GM19463 (cell line): ENCODE results near the gene ZBTB40.

Source experiments
- ATAC-seq: cut with Tn5 transposase; IDR thresholded peaks from one replicate; pipeline ENCODE4 v1.9.1; 2021; ENCODE audit warnings: mild to moderate bottlenecking, moderate library complexity; ENCODE audit not compliant: unreplicated experiment

The ZBTB40 gene, protein sequence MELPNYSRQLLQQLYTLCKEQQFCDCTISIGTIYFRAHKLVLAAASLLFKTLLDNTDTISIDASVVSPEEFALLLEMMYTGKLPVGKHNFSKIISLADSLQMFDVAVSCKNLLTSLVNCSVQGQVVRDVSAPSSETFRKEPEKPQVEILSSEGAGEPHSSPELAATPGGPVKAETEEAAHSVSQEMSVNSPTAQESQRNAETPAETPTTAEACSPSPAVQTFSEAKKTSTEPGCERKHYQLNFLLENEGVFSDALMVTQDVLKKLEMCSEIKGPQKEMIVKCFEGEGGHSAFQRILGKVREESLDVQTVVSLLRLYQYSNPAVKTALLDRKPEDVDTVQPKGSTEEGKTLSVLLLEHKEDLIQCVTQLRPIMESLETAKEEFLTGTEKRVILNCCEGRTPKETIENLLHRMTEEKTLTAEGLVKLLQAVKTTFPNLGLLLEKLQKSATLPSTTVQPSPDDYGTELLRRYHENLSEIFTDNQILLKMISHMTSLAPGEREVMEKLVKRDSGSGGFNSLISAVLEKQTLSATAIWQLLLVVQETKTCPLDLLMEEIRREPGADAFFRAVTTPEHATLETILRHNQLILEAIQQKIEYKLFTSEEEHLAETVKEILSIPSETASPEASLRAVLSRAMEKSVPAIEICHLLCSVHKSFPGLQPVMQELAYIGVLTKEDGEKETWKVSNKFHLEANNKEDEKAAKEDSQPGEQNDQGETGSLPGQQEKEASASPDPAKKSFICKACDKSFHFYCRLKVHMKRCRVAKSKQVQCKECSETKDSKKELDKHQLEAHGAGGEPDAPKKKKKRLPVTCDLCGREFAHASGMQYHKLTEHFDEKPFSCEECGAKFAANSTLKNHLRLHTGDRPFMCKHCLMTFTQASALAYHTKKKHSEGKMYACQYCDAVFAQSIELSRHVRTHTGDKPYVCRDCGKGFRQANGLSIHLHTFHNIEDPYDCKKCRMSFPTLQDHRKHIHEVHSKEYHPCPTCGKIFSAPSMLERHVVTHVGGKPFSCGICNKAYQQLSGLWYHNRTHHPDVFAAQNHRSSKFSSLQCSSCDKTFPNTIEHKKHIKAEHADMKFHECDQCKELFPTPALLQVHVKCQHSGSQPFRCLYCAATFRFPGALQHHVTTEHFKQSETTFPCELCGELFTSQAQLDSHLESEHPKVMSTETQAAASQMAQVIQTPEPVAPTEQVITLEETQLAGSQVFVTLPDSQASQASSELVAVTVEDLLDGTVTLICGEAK

DNA sequence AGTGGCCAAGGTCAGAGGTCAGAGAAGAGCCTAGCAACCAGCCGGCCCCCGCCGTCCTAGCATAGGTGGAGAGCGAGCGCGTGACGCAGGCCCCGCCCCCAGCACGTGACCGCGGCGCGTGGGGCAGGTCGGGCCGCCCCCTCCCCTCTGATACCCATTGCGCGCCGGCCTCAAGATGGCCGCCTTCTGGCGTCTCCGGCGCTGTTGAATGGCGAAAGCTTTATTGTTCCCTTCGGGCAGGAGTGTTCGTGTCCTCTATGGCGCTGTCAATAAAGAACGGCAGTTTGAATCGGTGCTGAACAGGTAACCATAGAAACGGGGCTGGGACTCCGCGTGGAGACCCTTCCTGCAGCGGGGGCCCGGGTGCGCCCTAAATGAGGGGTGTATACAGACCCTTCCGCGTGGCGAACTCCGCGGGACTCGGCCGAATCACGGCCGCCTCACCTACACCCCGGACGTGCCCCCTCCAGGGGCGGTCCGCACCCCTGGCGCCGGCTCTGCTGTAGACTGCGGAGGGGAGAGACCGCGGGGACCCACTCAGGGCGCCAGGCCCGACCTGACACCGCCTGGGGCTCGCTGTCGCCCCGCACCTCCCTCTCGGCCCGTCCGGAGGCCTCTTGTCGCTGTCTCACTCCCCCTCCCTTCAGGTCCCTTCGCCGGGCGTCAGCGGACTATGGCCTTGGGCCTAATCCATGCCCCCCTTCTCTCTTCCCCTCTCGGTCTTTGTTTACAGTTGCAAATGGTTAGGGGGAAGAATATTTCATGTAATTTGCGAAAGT, at the start of gene ZBTB40:
ZBTB40 (plus strand) TSS at position 150 of the 779 bp plus-strand sequence. CDS start 38,098 bp downstream, outside the sequence.
- ATAC-seq: peak; percentile 85

DNA sequence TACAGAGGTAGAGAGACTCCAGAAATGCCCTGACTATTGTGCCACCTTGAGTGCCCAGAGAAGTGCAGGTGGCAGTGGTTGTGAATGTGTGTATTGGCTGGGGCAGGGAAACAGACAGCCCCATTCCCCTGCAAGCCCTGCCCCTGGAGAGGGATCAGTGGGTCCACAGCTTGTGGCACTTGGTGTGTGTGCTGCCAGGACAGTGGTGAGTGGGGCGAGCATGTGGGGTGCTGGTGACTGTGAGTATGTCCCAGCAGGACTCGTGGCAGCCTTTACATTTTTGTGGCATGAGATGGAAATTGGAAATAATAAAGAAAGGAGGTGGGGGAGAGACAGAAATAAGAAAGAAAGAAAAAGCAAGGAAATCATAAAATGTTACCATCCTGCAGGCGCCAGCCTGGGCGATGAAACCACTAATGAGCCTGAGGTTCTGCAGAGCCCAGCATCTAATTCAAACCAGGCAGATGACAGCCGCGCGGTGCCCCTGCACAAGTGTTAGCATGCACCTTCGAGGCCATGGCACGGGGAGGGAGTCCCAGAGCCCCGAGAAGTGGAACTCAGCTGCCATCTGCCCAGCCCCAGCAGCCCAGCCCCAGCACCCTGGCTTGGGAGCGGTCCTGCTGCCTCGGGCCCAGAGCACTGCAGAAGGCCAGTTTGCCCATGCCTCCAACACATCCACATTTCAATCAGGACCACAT, 49.1 kb upstream of the ZBTB40 start:
- no peak for ATAC-seq

DNA sequence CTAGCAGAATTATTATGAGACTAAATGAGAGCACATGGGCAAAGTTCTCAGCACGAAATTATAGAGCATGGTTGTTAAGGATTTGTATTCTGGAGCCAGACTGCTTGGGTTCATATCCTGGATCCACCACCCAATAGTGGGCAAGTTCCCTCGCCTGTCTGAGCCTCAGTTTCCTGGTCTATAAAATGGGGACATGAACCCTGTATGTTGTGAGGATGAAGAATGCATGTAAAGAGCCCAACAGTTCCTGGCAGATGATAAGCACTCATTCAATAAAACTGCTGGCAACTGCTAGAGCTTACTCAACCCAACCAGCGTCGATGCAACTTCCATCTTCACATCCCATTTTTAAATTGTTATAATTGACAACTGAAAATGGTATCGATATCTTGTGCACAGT, 47.2 kb upstream of the ZBTB40 start:
- no peak for ATAC-seq

DNA sequence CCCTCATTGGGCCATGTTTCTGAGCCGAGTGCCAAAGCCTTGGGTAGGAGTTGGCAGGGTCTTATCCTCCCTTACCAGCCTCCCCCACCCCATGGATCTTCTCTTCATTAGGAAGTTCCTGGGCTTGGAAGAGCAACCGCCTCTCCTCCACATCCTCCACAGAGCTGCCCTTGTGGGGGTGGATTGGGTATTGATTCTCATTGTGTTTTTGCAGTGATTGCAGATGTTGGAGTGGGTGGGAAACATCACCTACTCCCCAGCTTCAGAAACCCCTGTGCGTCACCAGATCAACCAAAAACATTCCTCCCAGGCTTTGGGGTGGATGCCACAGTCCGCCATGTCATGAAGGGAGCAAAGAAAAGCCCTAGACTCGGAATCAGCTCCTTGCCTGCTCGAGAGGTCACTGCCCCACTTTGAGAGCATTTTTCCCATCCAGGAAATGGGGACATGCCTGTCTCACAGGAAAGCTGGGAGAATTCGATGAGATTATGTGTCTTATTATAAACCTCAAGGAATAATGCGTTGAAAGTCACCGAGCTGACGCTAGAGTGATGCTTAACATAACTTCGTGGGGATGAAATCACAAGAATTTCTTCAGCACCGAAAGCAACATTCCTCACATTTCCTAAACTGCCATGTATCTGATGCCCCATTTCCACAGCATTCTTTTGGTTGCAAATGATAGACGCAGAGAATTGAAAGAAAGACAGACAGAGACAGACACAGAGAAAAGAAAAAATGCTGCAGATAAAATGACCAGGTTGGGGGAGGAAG, 44.7 kb upstream of the ZBTB40 start:
- no peak for ATAC-seq

DNA sequence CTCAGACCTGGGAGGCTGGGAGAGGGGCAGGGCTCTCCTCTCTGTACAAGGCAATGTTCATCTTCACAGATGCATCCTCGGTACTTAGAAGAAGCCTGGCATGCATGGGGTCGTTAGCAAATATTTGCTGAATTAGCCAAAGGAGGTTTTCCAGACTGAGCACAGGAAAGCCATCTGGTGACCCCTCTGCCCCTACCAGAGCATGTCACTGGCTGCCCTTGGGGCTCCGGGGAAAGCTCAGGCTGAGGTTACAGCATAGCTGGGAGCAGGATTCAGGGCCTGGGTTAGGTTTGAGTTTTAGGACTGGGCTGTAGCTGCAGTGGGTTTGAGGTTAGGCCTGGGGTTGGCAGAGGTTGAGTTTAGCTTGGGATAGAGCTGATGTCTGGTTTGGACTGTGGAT, 43.4 kb upstream of the ZBTB40 start:
- ATAC-seq: no peak

DNA sequence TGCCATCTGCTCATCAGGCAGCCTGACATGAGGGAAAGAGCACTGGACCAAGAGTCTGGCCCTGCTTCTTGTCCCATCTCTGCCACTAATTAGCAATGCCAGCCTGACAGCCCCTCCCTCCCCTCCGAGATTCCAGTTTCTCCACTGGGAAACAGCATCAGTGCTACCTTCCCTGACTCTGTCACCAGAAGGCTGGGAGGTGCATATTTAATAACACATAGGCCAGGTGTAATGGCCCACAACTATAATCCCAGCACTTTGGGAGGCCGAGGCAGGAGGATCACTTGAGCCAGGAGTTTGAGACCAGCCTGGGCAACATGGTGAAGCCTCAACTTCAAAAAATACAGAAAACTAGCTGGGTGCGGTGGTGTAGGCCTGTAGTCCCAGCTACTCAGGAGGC, 41.2 kb upstream of the ZBTB40 start:
- ATAC-seq: no peak

DNA sequence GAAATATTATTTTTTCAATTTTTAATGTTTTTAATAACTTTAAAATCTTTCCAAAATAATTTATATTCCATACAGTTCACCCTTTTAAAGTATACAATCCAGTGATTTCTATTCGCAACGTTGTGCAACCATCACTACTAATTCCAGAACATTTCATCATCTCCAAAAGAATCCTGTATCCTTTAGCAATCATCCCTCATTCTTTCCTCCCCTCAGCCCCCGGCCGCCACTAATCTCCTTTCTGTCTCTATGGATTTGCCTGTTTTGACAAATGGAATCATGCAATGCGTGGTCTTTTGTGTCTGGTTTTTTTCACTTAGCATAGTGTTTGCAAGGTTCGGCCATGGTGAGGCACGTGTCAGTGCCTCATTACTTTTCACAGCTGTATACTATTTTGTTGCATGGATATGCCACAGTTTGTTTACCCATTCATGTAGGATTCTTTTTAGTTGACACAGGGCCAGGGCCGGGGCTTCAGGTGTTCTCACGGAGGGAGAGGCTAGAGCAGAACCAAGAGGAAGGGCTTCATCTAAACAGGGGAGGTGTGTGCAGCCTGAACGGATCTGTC, 40.6 kb upstream of the ZBTB40 start:
- no peak for ATAC-seq

DNA sequence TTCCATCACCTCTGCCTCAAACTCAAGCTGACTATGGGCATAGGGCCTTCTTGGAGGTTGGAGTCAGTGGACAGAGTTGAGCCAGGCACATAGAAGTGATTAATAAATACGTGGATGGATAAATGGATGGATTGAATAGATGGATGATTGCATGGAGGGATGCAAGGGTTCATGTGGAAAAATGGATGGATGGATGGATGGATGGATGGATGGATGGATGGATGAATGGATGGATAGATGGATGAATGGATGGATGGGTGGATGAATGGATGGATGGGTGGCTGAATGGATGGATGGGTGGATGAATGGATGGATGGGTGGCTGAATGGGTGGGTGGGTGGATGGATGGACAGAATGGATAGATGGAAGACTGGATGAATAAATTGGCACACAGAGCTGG, 40.1 kb upstream of the ZBTB40 start:
- no peak for ATAC-seq

DNA sequence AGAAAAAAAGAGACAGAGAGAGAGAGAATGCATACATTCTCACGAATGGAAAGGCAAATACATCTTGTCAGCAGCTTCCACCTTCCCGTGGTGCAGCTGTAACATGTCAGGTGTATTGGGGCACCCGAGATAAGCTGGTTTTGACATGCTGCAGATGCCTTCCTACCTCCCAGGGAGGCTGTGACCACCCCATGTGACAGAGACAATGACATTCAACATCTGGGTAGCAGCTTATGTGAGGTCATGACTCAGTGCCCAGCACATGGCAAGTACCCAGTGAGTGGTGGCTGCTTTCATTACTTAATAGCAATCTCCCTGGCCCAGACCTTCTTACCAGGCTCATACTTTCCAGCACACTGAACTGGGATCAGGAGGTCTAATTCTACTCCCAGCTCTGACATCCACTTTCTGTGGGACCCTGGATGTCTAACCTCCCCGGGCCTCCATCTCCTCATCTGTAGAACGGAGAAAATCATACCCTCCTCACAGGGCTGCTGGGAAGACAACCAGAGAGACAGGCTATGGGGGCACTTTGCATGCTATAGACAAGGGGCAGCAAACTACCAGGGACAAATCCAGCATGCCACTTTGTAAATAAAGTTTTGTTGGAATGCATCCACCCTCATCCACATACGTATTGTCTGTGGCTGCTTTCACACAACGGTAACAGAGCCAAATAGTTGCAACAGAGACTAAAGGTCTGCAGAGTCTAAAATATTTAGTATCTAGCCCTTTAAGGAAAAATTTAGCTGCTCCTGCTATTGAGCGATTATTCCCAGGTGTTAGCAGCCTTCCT, 38.5 kb upstream of the ZBTB40 start:
- ATAC-seq: no peak

DNA sequence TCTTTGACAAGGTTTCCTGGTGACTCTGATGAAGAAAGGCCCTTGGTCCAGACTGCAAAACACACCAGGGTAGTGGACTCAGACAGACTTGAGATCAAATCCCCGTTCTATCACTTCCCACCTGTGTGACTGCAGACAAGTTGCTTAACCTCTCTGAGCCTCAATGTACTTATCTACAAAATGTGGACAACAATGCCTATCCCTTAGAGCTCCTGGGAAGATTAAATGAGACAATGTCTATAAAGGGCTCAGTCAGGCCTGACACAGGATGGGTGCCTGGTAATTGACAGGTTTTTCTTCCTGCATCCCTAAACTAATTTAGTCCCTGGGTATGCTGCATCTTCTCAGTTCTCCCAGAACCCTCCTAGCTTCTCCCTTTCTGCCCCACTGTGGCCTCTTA, 37.9 kb upstream of the ZBTB40 start:
- no peak for ATAC-seq

DNA sequence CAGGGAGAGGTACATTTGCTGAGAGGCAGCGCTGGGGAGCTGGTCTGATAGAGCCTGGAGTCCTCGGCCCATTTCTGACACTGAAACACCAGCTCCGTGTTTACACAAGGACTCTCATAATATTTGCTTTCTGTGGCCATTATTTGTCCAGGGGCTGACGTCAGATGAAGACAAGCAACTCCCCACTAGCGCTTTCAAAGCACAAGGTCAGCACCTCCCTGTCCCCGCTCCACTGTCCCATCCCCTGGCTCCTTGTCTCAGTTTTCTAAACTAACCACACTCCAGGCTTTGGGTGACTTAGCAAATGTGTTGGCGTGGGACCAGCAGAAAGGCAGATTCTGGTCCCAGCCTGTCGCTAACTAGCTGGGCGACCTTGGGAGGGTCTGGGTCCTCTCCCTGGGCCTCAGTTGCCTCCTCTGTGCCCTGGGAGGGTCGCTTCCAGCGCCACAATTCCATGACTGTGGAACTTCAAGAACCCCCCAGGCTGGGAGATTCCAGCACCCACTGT, 37.4 kb upstream of the ZBTB40 start:
- no peak for ATAC-seq

DNA sequence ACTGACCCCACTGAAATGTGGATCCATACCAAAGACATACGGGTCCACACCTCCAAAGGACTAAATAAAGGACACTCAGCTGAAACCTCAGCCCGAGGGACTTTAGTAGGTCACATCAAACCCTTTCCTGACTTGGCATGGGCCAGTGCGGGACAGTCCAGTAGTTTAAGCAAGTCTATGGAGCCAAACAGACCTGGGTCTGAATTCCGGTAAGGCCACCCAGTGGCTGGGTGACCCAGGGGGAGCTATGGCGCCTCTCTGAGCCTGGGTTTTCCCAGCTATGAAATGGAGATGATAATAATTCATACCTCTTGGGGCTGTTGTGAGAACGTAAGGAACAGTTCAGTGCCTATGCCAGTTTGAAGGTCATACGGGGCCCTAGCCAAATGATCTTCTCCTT, 36.2 kb upstream of the ZBTB40 start:
- ATAC-seq: no peak

DNA sequence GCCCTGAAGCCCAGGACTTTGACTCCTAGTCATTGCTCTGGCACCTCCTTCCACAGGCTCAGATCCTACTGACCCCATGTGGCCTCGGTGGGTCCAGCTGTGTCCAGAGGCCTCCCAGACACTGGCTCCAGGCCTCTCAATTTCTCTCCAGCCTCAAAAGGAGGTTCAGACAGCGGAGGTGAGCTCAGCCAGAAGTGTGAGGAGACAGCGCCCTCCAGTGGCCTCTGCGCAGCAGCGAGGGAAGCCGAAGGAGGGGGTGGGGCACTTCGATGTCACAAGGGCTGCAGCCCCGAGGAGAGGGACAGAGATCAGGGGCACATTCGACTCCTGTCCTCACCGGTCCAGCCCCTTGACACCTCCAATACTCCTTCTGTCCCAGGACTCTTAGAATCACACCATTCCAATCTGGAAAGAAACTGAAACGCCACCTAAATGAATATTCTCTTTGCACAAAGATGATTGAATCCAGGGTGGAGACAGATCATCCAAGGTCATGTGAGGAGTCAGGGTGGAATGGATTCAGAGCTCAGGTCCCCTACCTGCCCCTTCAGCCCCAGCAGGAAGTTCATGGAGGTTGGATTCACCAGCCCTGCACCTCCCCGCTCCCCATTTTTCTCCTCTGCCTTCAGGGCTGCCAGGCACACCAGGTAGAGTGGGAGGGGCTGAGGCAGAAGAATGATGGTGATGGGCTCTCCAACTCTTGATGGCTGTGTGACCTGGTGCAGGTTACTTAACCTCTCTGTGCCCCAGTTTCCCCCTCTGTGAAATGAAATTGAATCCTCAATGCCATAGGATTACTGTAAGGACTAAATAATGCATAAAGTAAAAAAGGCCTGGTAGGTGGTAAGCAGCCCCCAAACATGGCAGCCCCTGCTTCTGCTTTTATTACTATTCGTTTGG, 34.8 kb upstream of the ZBTB40 start:
- no peak for ATAC-seq

DNA sequence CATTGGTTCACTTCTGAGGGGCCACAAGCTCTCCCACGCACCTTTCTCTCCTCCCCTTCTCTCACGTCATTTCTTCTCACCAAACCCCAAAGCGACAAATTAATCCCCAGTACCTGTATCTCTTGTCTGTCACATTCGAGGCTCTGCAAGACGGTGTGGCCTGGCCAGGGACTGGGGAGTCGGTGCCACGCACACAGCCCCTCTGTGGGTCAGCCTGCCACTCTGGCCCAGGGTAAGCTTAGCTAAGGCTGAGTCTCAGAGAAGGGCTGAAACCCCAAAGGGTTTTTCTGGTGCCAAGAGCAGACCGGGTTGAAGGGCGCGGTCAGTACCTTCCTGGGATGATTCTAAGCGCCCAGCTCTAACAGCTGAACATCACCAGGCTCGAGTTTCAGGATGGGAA, 34.2 kb upstream of the ZBTB40 start:
- ATAC-seq: no peak

DNA sequence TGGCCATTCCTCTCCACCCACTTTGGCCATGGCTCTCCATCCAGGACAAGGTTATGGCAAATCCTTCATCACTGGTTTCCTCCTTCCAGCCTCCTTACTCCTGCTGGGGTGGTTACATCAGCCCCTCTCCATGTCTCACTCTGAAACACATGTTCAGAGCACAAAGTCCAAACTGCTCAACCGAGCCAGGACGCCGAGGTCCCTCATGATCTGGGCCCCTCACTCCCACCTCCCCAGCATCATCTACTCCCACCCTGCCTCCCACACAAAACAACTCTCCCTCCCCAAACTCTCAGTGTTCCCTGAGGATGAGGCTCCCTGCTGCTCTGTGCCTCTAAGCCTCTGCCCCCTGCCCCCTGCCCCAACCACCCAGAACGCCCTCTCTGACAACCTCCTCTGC, 33.3 kb upstream of the ZBTB40 start:
- ATAC-seq: no peak

DNA sequence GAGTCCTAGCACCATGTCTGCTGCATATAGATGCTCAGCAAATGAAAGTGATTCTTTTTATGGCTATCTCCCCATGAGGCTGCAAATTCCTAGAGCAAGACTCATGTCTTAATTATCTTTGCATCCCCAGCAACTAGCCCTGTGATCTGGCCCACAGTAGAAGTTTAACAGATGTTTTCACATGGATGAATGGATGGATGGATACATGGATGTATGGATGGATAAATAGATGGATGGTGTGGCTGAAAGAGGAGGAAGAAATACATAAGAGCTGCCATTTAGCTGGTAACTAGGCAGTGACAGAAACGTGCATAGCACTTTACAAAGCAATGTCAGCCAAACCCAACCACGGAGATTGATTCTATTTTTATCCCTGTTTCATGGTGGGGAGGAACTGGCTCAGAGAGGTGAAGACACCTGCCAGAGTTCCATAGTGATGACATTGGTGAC, 32.7 kb upstream of the ZBTB40 start:
- ATAC-seq: no peak
